Uterus (tissue), 4 donors: ENCODE data around the gene KBTBD6. TPM values are rescaled to one million over a fixed set of nuclear protein-coding genes. Genes with fewer than 3 reads are reported as not detected.

Experiments
- microRNA counts, 2 donors: library from miRNA; unstranded; fragments of <30 nt; microRNA quantifications; one replicate each; lab custom pipeline; 2016 to 2017
- microRNA-seq: library from miRNA; unstranded; fragments of <30 nt; microRNA quantifications from one replicate; pipeline ENCODE4, GENCODE V29; 2016; ENCODE audit warnings: borderline microRNAs expressed, borderline replicate concordance
- small RNA-seq: library from RNA; depleted of rRNA; stranded (forward); fragments of <200 nt; gene quantifications from one replicate; pipeline ENCODE3, GENCODE V24; 2016
- total RNA-seq, 4 donors: library from RNA; depleted of rRNA in 3 of 4; stranded (reverse); fragments of >200 nt in 3 of 4; gene quantifications; one replicate each; pipeline versions ENCODE4 v1.1.0 to v1.2.4, GENCODE V29; 2014 to 2023
- donor health status: DM: yes; HTN: yes; CAD: no.

Gene KBTBD6
- total RNA-seq, 4 donors from 2014 or later: 6.1 to 33.9 (median 15.2) TPM

MicroRNAs encoded within 50 kb of the gene (microRNA counts, 767-probe panel; counts per million panel counts)
- microRNA hsa-miR-3168 (lab: Ali Mortazavi, UCI): 0 counts per million in 2 donors

Small RNA genes lying within 50 kb of the gene (microRNA-seq; reads per million reads assigned to microRNA genes)
- gene MIR3168: not detected

Small RNA genes lying within 50 kb of the gene (small RNA-seq; reads per million reads assigned to genes)
- not detected for gene MIR3168
- not detected for gene RN7SL597P

Other genes starting within 250 kb of the KBTBD6 start
- 10 to 100 TPM; 61.5 to 96.1 (median 74.1) TPM for gene ELF1, start 113.5 kb downstream of the KBTBD6 start, total RNA-seq
- 10 to 100 TPM in 3 of 4 donors, 1 to 10 TPM in 1; 8.8 to 16.2 (median 14.2) TPM for gene WBP4, start 71.3 kb downstream of the KBTBD6 start, total RNA-seq
- 10 to 100 TPM in 1 of 4 donors, 1 to 10 TPM in 3; 5.9 to 44.0 (median 8.8) TPM for gene KBTBD7, start 61.8 kb upstream of the KBTBD6 start, total RNA-seq
- 10 to 100 TPM in 3 of 4 donors, 1 to 10 TPM in 1; 4.1 to 24.1 (median 13.9) TPM for gene MTRF1, start 130.8 kb upstream of the KBTBD6 start, total RNA-seq
- gene NAA16, start 178.5 kb upstream of the KBTBD6 start, total RNA-seq: 10 to 100 TPM; 25.4 to 62.2 (median 46.5) TPM